ENCODE data around the gene HVCN1. TPM values are rescaled to one million over a fixed set of nuclear protein-coding genes. Genes with fewer than 3 reads are reported as not detected.

The HVCN1 gene
- polyA plus RNA-seq, 1 experiment = 6.9 TPM

DNA sequence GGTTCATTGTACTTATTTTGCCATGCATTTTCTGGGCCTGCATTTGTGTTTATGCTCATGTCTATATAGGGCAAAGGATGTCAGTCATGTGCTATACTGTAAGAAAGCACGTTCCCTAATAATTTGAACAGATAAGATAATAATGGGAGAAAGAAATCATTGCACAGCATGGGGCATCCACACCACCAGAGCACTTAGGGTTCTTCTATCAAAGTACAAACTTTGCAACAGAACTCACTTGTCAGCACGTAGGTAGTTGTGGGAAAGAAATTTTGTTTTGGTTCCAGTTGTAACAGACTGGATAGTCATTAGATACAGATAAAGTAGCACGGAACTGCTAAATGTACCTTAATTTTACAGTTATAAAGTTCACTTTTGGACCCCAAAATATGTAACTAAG is 43.7 kb upstream of the HVCN1 start:
- TF ChIP-seq, protein P1, sequence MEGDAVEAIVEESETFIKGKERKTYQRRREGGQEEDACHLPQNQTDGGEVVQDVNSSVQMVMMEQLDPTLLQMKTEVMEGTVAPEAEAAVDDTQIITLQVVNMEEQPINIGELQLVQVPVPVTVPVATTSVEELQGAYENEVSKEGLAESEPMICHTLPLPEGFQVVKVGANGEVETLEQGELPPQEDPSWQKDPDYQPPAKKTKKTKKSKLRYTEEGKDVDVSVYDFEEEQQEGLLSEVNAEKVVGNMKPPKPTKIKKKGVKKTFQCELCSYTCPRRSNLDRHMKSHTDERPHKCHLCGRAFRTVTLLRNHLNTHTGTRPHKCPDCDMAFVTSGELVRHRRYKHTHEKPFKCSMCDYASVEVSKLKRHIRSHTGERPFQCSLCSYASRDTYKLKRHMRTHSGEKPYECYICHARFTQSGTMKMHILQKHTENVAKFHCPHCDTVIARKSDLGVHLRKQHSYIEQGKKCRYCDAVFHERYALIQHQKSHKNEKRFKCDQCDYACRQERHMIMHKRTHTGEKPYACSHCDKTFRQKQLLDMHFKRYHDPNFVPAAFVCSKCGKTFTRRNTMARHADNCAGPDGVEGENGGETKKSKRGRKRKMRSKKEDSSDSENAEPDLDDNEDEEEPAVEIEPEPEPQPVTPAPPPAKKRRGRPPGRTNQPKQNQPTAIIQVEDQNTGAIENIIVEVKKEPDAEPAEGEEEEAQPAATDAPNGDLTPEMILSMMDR (IDR thresholded peaks at IDR 0.05; ENCODE audit: low read depth, low read length) = no peak
- no peak overlapping the region for H3K4me3 ChIP-seq (ENCODE audit: low read depth, low read length)
- no peaks in the 10 kb centered on the region for H3K27me3 ChIP-seq (ENCODE audit: control insufficient read depth, insufficient read depth, low read length)
- H3K27ac ChIP-seq (ENCODE audit: low read depth, low read length) = no peak overlapping the region
- CTCF ChIA-PET = interaction anchor here (0.7 to 0.9 kb wide), 2 partner anchors 131 to 719 kb away, joined by 3 read pairs; no protein-coding TSS in a partner anchor
- no peaks in the 10 kb centered on the region for H3K9me3 ChIP-seq (ENCODE audit: control insufficient read depth, insufficient read depth, low read length)
- POLR2A ChIA-PET = no interaction called here
- no peak for DNase-seq (ENCODE audit: low read depth, low spot score)

DNA sequence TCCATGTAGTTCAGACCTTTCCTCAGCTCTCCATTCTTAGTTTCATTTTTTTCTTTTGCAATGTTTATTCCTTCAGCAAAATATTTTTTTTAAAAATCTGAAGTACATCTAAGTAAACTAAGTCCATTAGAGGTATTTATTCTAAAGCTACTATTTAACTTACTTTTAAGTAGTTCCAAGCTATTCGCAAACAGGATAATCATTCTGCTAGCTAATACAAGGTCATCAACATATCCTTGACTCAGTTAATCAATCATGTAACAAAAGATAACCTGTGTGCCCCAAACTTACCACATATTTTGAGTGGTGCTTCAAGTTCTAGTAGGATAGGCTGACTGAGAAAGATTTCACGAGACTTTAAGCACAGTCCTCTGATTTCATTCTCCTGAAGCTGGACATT is 42.6 kb upstream of the HVCN1 start:
- Histone ChIP-seq H3K4me3 (ENCODE audit: low read depth, low read length) (no peak overlapping the region), H3K27ac (ENCODE audit: low read depth, low read length) (no peak overlapping the region), H3K27me3 (ENCODE audit: control insufficient read depth, insufficient read depth, low read length) (no peaks in the 10 kb centered on the region), H3K9me3 (ENCODE audit: control insufficient read depth, insufficient read depth, low read length) (no peaks in the 10 kb centered on the region)
- DNase-seq (ENCODE audit: low read depth, low spot score) = no peak
- TF ChIP-seq, protein P1 (IDR thresholded peaks at IDR 0.05; ENCODE audit: low read depth, low read length) = no peak
- ChIA-PET POLR2A (no interaction called here), CTCF (interaction anchor here (0.7 to 1.3 kb wide), 3 partner anchors 9 to 300 kb away, joined by 3 read pairs; partner anchors contain the start of gene ARPC3)

DNA sequence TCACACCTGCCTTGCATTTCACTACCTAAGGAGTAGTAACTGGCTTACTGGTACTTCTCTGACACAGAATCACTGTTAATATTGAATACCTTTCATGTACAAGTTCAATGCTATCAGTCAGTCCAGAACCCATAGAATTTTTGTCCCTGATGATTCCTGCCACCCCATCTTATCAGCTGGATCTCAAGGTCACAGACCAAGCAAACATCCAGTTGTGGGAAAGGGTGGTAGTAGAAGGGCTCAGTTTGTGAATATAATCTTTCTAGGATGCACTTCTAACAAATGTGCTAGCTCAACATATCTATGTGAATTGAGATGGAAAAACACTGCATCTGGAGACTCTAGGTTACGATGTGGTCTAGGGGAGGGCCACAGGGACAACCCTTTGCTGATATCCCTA is 39.7 kb upstream of the HVCN1 start:
- POLR2A ChIA-PET = interaction anchor here (0.6 kb wide), 1 partner anchor 14 kb away, joined by 3 read pairs; no protein-coding TSS in a partner anchor

GRCh38 chr12:110726708-110727369 is 37.9 kb upstream of the HVCN1 start:
- TF ChIP-seq, protein P1 (IDR thresholded peaks at IDR 0.05; ENCODE audit: low read depth, low read length) = no peak
- Histone ChIP-seq H3K9me3 (ENCODE audit: control insufficient read depth, insufficient read depth, low read length) (no peaks in the 10 kb centered on the region), H3K27me3 (ENCODE audit: control insufficient read depth, insufficient read depth, low read length) (no peaks in the 10 kb centered on the region), H3K27ac (ENCODE audit: low read depth, low read length) (no peak overlapping the region), H3K4me3 (ENCODE audit: low read depth, low read length) (no peak overlapping the region)
- ChIA-PET CTCF (no interaction called here), POLR2A (no interaction called here)
- DNase-seq (ENCODE audit: low read depth, low spot score) = no peak

More for the DNA sequence above, 39.7 kb upstream of the HVCN1 start:
- TF ChIP-seq, protein P1 (IDR thresholded peaks at IDR 0.05; ENCODE audit: low read depth, low read length) = no peak
- CTCF ChIA-PET = no interaction called here
- Histone ChIP-seq H3K27ac (ENCODE audit: low read depth, low read length) (no peak overlapping the region), H3K4me3 (ENCODE audit: low read depth, low read length) (no peak overlapping the region), H3K9me3 (ENCODE audit: control insufficient read depth, insufficient read depth, low read length) (no peaks in the 10 kb centered on the region), H3K27me3 (ENCODE audit: control insufficient read depth, insufficient read depth, low read length) (no peaks in the 10 kb centered on the region)
- no peak for DNase-seq (ENCODE audit: low read depth, low spot score)

- no peak for DNase-seq (ENCODE audit: low read depth, low spot score)
- CTCF ChIA-PET = no interaction called here
Measured at GRCh38 chr12:110726028-110726427, 37.1 kb upstream of the HVCN1 start.

More at GRCh38 chr12:110726028-110726427, 37.1 kb upstream of the HVCN1 start:
- Histone ChIP-seq H3K9me3 (ENCODE audit: control insufficient read depth, insufficient read depth, low read length) (no peaks in the 10 kb centered on the region), H3K27ac (ENCODE audit: low read depth, low read length) (no peak overlapping the region), H3K4me3 (ENCODE audit: low read depth, low read length) (no peak overlapping the region), H3K27me3 (ENCODE audit: control insufficient read depth, insufficient read depth, low read length) (no peaks in the 10 kb centered on the region)
- POLR2A ChIA-PET = no interaction called here
- TF ChIP-seq, protein P1 (IDR thresholded peaks at IDR 0.05; ENCODE audit: low read depth, low read length) = no peak

All from AG04450 (cell line).